DND-41 (cell line): Measurements from ENCODE around the gene OTUD5.

ENCODE experiments used
- CTCF ChIP-seq: IDR thresholded peaks from 2 replicates; pipeline ENCODE4 v1.5.1; 2012; ENCODE audit warnings: borderline replicate concordance, low read length, moderate library complexity, mild to moderate bottlenecking; ENCODE audit not compliant: poor library complexity, severe bottlenecking; ENCODE audit errors: extremely low read depth
- EZH2 ChIP-seq: IDR thresholded peaks from 3 replicates; pipeline ENCODE4 v1.6.1; 2012; ENCODE audit warnings: borderline replicate concordance, low read depth, mild to moderate bottlenecking, moderate library complexity, low read length, inconsistent platforms; ENCODE audit not compliant: severe bottlenecking

- TF ChIP-seq CTCF (no peak), EZH2 (no peak)
Measured at GRCh38 chrX:48992341-48992740, 34.9 kb upstream of the OTUD5 start.
